Skeletal muscle tissue (tissue), 4 donors: ENCODE measurements around the gene OR2W1. TPM values are rescaled to one million over a fixed set of nuclear protein-coding genes. Genes with fewer than 3 reads are reported as not detected.

ENCODE experiments used
- H3K27ac ChIP-seq: one replicate; pipeline ENCODE4 v1.7.0; 2013; ENCODE audit warnings: mild to moderate bottlenecking, low read depth, low read length, inconsistent platforms
- H3K27me3 ChIP-seq, 3 donors: one replicate each; pipeline ENCODE4 v1.7.0; 2013; ENCODE audit warnings: low read length in 3 of 3; ENCODE audit not compliant: control insufficient read depth in 3 of 3, insufficient read depth in 3 of 3
- H3K36me3 ChIP-seq, 3 donors: one replicate each; pipeline ENCODE4 v1.7.0; 2013; ENCODE audit warnings: low read length in 3 of 3; ENCODE audit not compliant: control insufficient read depth in 3 of 3, insufficient read depth in 3 of 3
- H3K4me1 ChIP-seq, 3 donors: one replicate each; pipeline ENCODE4 v1.7.0; 2013; ENCODE audit warnings: low read length in 3 of 3, mild to moderate bottlenecking in 3 of 3; ENCODE audit not compliant: control insufficient read depth in 3 of 3, insufficient read depth in 3 of 3
- H3K4me3 ChIP-seq, 3 donors: one replicate each; pipeline ENCODE4 v1.7.0; 2013; ENCODE audit warnings: low read length in 3 of 3
- H3K9ac ChIP-seq, 3 donors: one replicate each; pipeline ENCODE4 v1.7.0; 2013; ENCODE audit warnings: low read length in 3 of 3, mild to moderate bottlenecking in 3 of 3, moderate library complexity in 2 of 3, low read depth in 1 of 3
- H3K9me3 ChIP-seq, 3 donors: one replicate each; pipeline ENCODE4 v1.7.0; 2013; ENCODE audit warnings: low read length in 3 of 3; ENCODE audit not compliant: control insufficient read depth in 3 of 3
- total RNA-seq: library from RNA; depleted of rRNA; stranded (reverse); fragments of >200 nt; gene quantifications from one replicate; pipeline ENCODE4 v1.2.3, GENCODE V29; 2014
- donor health status: Osteomylitis.

OR2W1 gene
- not detected for total RNA-seq

- Histone ChIP-seq H3K9me3 (no peaks in the 10 kb centered on the region), H3K4me3 (no peak within 1 kb of the TSS), H3K27ac (no peak within 1 kb of the TSS), H3K9ac (no peak within 1 kb of the TSS), H3K27me3 (peaks cover 0 to 3% (median 0%) of the 10 kb centered on the region in 3 donors), H3K36me3 (no peaks in the 10 kb centered on the region), H3K4me1 (no peaks in the 10 kb centered on the region)
Measured at GRCh38 chr6:29045075-29045474, at the start of gene OR2W1. Gene OR2W1 (minus strand): TSS chr6:29045175. CDS start chr6:29045175, 0 bp downstream.

GRCh38 chr6:29092957-29093356 lies 48.0 kb upstream of the OR2W1 start:
- no peaks in the 10 kb centered on the region for H3K9me3 ChIP-seq
- H3K4me1 ChIP-seq = no peaks in the 10 kb centered on the region
- H3K9ac ChIP-seq = no peak overlapping the region
- H3K27me3 ChIP-seq = no peaks in the 10 kb centered on the region
- no peaks in the 10 kb centered on the region for H3K36me3 ChIP-seq
- no peak overlapping the region for H3K4me3 ChIP-seq
- H3K27ac ChIP-seq = no peak overlapping the region

- H3K4me1 ChIP-seq = no peaks in the 10 kb centered on the region
- H3K9ac ChIP-seq = no peak within 1 kb of the TSS
- H3K27ac ChIP-seq = no peak within 1 kb of the TSS
- no peak within 1 kb of the TSS for H3K4me3 ChIP-seq
- H3K27me3 ChIP-seq = no peaks in the 10 kb centered on the region
- no peaks in the 10 kb centered on the region for H3K36me3 ChIP-seq
- no peaks in the 10 kb centered on the region for H3K9me3 ChIP-seq
Measured at GRCh38 chr6:29087213-29087612, 42.2 kb upstream of the OR2W1 start, which contains the start of gene OR2B3. Gene OR2B3 (minus strand): TSS chr6:29087313. CDS start chr6:29087248, 65 bp downstream.

- Histone ChIP-seq H3K27ac (no peak overlapping the region), H3K9me3 (no peaks in the 10 kb centered on the region)
Measured at GRCh38 chr6:29082457-29082856, 37.5 kb upstream of the OR2W1 start.

GRCh38 chr6:29081312-29081711 lies 36.3 kb upstream of the OR2W1 start:
- no peaks in the 10 kb centered on the region for H3K9me3 ChIP-seq
- H3K27me3 ChIP-seq = no peaks in the 10 kb centered on the region
- H3K36me3 ChIP-seq = no peaks in the 10 kb centered on the region
- H3K4me3 ChIP-seq = no peak overlapping the region
- H3K9ac ChIP-seq = no peak overlapping the region
- H3K4me1 ChIP-seq = no peaks in the 10 kb centered on the region
- H3K27ac ChIP-seq = no peak overlapping the region

More at GRCh38 chr6:29082457-29082856, 37.5 kb upstream of the OR2W1 start:
- Histone ChIP-seq H3K9ac (no peak overlapping the region), H3K4me1 (no peaks in the 10 kb centered on the region), H3K36me3 (no peaks in the 10 kb centered on the region), H3K27me3 (no peaks in the 10 kb centered on the region), H3K4me3 (no peak overlapping the region)

GRCh38 chr6:29079203-29079602 lies 34.2 kb upstream of the OR2W1 start:
- H3K9me3 ChIP-seq = no peaks in the 10 kb centered on the region
- H3K4me3 ChIP-seq = no peak overlapping the region
- no peaks in the 10 kb centered on the region for H3K36me3 ChIP-seq
- H3K9ac ChIP-seq = no peak overlapping the region
- H3K4me1 ChIP-seq = no peaks in the 10 kb centered on the region
- no peak overlapping the region for H3K27ac ChIP-seq
- H3K27me3 ChIP-seq = no peaks in the 10 kb centered on the region

- Histone ChIP-seq H3K36me3 (no peaks in the 10 kb centered on the region), H3K9me3 (no peaks in the 10 kb centered on the region), H3K4me3 (no peak overlapping the region), H3K9ac (no peak overlapping the region), H3K27ac (no peak overlapping the region), H3K4me1 (no peaks in the 10 kb centered on the region), H3K27me3 (no peaks in the 10 kb centered on the region)
Measured at GRCh38 chr6:29071831-29072723, 27.1 kb upstream of the OR2W1 start.

- Histone ChIP-seq H3K4me1 (no peaks in the 10 kb centered on the region), H3K9ac (no peak overlapping the region), H3K36me3 (no peaks in the 10 kb centered on the region), H3K9me3 (peaks cover 0 to 8% (median 0%) of the 10 kb centered on the region in 3 donors), H3K4me3 (no peak overlapping the region), H3K27ac (no peak overlapping the region), H3K27me3 (no peaks in the 10 kb centered on the region)
Measured at GRCh38 chr6:29051680-29052079, 6.7 kb upstream of the OR2W1 start.

GRCh38 chr6:29035951-29036350 lies 9.0 kb downstream of the OR2W1 start:
- no peak overlapping the region for H3K9ac ChIP-seq
- H3K27ac ChIP-seq = no peak overlapping the region
- H3K27me3 ChIP-seq = peaks cover 0 to 2% (median 0%) of the 10 kb centered on the region in 3 donors
- no peaks in the 10 kb centered on the region for H3K4me1 ChIP-seq
- H3K36me3 ChIP-seq = no peaks in the 10 kb centered on the region
- H3K9me3 ChIP-seq = no peaks in the 10 kb centered on the region
- H3K4me3 ChIP-seq = no peak overlapping the region

- H3K4me3 ChIP-seq = no peak overlapping the region
- H3K27me3 ChIP-seq = peaks cover 0 to 4% (median 0%) of the 10 kb centered on the region in 3 donors
- H3K36me3 ChIP-seq = no peaks in the 10 kb centered on the region
- H3K27ac ChIP-seq = no peak overlapping the region
- no peak overlapping the region for H3K9ac ChIP-seq
- H3K9me3 ChIP-seq = no peaks in the 10 kb centered on the region
- no peaks in the 10 kb centered on the region for H3K4me1 ChIP-seq
Measured at GRCh38 chr6:29028821-29029220, 16.2 kb downstream of the OR2W1 start.
